COLO668 (cell line): ENCODE results near the gene AHCYL1.
"Not testable (repeated sequence)": the region's sequence is repeated elsewhere in the genome, so short reads cannot be mapped to it uniquely, and the experiment has no call there.

Experiments used
- DNase-seq: peaks from one replicate; lab custom pipeline; 2025; ENCODE audit not compliant: unreplicated experiment; lab: John Stamatoyannopoulos, UW

The AHCYL1 gene

GRCh38 chr1:109996476-109996875 is 11.9 kb downstream of the AHCYL1 start:
- DNase-seq = no peak

GRCh38 chr1:109997204-109997866 is 12.8 kb downstream of the AHCYL1 start:
- DNase-seq = no peak

- no peak for DNase-seq
Measured at GRCh38 chr1:109997867-109998229, 13.3 kb downstream of the AHCYL1 start.

- no peak for DNase-seq
Measured at GRCh38 chr1:110002695-110003094, 18.1 kb downstream of the AHCYL1 start.

- no peak for DNase-seq
Measured at GRCh38 chr1:110003747-110004428, 19.3 kb downstream of the AHCYL1 start.

DNA sequence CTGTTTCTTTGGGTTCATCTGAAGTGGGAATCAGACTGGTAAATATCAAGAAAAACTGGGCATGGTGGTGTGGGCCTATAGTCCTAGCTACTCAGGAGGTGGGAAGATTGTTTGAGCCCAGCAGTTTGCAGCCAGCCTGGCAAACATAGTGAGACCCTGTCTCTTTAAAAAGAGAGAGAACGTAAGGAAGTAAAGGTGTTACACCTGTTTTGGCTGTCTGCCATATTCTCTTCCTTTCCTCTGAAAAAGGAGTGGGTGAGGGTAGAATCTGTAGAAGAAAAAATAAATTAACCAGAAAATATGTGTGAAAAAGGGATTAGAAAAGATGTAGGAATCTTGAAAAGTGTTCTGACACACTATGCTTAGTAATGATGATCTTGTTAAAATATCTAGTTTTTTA is 20.0 kb downstream of the AHCYL1 start:
- no peak for DNase-seq

DNA sequence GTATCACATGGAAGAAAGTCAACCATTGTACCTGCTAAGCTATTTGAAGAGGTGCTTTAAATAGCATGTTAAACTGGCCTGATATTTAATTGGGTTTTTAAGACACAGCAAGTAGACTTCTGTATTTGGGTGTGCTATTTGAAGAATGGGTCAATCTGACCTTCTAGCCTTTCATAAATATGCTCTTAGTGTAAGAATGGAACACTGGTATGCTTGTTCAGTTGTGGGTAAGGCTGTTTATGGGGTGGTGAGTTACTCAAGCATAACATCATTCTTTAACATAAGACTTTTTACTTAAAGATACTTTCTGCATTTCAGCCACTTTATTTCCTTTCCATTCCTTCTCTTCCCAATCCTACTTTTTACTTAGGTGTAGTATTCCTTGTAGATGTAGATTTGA is 21.4 kb downstream of the AHCYL1 start:
- no peak for DNase-seq

DNA sequence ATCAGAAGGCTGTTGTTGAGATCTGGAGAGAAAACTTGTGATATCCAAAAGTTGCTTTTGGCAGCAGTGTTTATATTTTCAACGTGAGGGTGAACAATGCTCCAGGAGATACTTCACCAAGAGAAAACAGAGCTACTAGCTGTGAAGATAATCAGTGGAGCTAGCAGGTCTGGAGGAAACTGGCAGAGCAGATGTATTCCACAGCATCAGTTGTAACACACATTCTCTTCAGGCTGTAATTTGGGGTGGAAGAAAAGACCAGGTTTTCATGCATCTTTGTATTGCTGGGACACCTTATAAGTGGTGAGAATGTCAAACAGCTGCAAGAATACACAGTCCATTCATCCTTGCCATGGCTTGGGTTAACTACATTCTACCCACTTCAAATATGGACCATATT is 22.0 kb downstream of the AHCYL1 start:
- DNase-seq = no peak

DNA sequence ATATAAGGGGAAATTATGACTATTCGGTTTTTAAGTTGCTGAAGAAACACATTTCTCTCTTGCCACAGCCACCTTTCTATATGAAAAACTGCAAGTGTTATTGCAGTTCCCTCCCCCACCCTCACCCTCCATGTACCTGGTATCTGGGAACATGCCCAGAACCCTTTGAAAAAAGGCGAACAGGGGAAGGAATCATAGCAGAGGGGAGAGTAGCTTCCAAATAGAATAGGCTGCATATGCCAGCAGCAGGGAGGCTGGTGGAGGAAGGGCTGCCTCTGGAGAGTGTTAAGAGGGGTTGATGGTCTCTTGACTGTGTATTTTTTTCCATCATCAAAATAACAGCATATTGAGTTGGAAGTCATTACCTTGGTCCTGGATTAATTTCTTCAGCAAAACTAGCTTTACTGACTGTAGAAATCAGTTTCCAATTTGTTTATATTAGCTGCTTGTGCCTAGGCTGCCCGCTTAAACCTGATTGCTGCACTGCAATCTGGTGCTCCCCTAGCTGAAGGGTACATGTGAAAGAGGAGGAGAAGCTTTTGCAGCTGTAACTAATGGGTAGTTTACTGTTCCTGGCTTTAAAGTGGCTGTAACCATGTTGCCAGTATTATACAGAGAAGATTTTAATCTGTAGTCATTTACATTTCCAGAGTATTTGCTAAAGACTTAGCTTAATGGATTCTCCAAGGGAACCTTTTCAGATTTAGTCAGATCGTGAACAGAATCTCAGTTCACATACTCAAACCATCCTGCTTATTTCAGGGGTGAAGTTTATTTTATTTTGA is 22.7 kb downstream of the AHCYL1 start:
- no peak for DNase-seq

DNA sequence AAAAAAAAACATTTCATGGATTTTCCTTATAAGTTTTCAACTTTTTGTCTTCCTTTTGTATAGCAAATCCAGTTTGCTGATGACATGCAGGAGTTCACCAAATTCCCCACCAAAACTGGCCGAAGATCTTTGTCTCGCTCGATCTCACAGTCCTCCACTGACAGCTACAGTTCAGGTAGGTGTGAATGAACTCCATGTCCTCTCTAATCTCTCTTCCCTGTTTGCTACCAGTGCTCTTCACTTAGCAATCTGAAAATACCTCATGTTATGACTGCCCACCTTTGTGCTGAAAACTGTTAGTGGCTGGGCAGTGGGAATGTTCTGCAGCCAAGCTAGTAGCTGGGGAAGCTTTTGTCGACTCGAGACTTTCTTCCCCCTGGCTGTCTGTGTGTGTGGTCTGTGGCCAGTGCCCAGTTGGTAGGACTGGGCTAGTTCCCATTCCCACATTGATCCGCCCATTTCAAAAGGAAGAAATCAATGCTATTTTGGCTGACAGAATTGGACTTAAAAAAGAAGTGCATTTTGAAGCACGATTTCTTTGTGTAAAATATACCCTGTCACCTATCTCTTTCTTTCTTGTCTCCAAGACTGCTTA is 24.5 kb downstream of the AHCYL1 start:
- DNase-seq = no peak

DNA sequence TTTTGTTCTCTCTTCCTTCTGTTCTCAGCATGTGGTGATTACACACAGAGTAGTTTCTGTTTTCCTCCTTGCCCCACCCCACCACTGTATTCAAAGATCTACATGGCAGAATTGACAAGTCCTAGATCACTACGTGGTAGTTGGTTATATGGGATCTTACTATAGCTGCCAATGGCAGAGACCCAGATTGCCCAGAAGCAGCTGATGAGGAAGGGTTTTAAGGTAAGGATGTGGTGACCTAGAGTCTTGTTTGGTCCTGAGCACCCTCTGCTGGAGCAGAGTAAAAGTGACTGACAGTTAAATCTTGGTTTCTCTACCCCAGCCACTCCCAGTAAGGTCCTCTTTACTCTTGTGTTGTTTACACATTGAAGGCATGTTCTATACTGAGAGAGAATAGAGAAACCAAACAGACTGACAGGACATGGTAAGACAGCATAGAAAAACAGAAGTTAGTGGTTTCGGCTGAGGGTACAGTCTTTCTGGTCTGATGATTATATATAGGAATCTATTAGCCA is 27.0 kb downstream of the AHCYL1 start:
- peak; percentile 16 for DNase-seq

GRCh38 chr1:110012100-110012780 is 27.7 kb downstream of the AHCYL1 start:
- DNase-seq = no peak

DNA sequence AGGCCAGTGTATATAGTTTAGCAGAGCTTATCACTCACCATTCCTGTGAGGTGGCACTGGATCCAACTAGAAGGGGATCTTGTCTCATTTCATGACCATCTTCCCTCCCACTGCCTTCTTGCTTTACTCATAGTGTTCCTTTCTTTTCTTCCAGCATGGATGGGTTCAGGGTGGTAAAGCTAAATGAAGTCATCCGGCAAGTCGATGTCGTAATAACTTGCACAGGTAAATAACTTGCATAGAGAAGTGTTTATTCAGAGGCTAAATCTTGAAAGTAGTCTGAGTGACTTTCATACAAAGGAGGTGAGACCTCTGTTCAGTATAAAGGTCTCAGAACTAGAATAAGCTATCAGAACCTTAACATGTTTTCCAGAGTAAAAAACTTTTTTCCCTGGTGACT is 33.2 kb downstream of the AHCYL1 start:
- no peak for DNase-seq

GRCh38 chr1:110018396-110018795 is 33.8 kb downstream of the AHCYL1 start:
- no peak for DNase-seq

- DNase-seq = no peak
Measured at GRCh38 chr1:110019770-110020169, 35.2 kb downstream of the AHCYL1 start.

- DNase-seq = no peak
Measured at GRCh38 chr1:110021285-110021684, 36.7 kb downstream of the AHCYL1 start.

- no peak for DNase-seq
Measured at GRCh38 chr1:110024613-110025012, 40.0 kb downstream of the AHCYL1 start.

DNA sequence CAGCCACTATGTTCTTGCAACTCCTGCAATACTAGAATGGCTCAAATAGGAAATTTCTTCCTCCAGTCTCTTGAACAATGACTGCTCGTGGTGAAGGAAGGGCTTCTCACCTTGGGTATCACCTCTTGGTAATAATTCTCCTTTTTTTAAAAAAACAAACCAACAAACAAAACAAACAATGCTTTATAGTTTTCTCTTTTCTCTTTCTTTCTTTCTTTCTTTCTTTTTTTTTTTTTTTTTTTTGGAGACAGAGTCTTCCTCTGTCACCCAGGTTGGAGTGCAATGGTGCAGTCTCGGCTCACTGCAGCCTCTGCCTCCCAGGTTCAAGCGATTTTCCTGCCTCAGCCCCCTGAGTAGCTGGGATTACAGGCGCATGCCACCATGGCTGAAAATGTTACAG is 46.1 kb downstream of the AHCYL1 start:
- not testable (repeated sequence) for DNase-seq

GRCh38 chr1:110032327-110032726 is 47.8 kb downstream of the AHCYL1 start:
- no peak for DNase-seq

- no peak for DNase-seq
Measured at GRCh38 chr1:110033421-110033820, 48.9 kb downstream of the AHCYL1 start.

DNA sequence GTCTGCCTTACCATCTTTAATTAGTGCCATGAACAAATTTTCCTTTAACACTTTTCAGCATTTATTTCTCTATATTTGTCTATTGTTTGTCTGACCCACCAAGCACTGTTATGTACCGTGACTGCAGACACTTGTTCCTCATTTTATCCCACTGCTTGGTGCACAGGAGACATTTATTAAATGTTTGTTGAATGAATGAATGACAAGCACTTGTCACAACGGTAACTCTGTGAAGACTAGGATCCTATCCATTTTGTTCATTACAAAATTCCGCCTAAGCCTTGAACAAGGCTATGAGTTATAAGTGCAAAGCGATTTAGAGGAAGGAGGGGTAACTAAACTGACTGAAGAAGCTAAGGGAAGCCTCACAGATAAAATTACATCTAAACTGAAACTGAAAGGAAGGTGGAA is 49.5 kb downstream of the AHCYL1 start:
- DNase-seq = no peak
